ENCODE data around the gene SOCS1. TPM values are rescaled to one million over a fixed set of nuclear protein-coding genes. Genes with fewer than 3 reads are reported as not detected.

SOCS1 gene
- total RNA-seq, 1 donor from 2014 or later, result 0.79 TPM

- DNase-seq (ENCODE audit: low read depth in 2 of 2), result no peak
Measured at GRCh38 chr16:11205065-11205699, 50.8 kb downstream of the SOCS1 start.

GRCh38 chr16:11204513-11205047 is 51.4 kb downstream of the SOCS1 start:
- DNase-seq (ENCODE audit: low read depth in 2 of 2), result no peak

Other genes starting within 250 kb of the SOCS1 start
- not detected in 2 replicates for gene TNP2, start 13.1 kb upstream of the SOCS1 start, total RNA-seq
- gene PRM3, start 17.4 kb upstream of the SOCS1 start, total RNA-seq, result not detected in 2 replicates
- not detected in 2 replicates for gene PRM2, start 20.3 kb upstream of the SOCS1 start, total RNA-seq
- not detected in 2 replicates for gene PRM1, start 25.1 kb upstream of the SOCS1 start, total RNA-seq
- gene RMI2, start 89.3 kb upstream of the SOCS1 start, total RNA-seq, result 0.99 and 2.8 TPM in 2 replicates